ENCODE measurements around the gene C10orf120. TPM values are rescaled to one million over a fixed set of nuclear protein-coding genes. Genes with fewer than 3 reads are reported as not detected.

C10orf120 gene
- total RNA-seq (2021) (not detected in 2 replicates), Bru-seq, nascent RNA (not detected), BruChase-seq, experiment 1, labeled RNA remaining after a 2-hour chase (not detected), BruChase-seq, experiment 2, labeled RNA remaining after a 6-hour chase (not detected)
- long read RNA-seq, result 0 reads

- H3K9me3 ChIP-seq (ENCODE audit: low read depth, low read length, poor library complexity, severe bottlenecking), result no peaks in the 10 kb centered on the region
- DNase-seq (ENCODE audit: low spot score), result no peak
- no peaks in the 10 kb centered on the region for H3K4me1 ChIP-seq (ENCODE audit: insufficient read depth, low read length, poor library complexity, severe bottlenecking)
- peaks cover 12% of the 10 kb centered on the region for H3K27me3 ChIP-seq (replicated peaks; ENCODE audit: insufficient read depth, low read depth, low read length, poor library complexity)
- ChIA-PET POLR2A (ENCODE audit: low non-redundant PET) (no interaction called here), CTCF (no interaction called here)
- TF ChIP-seq EZH2 (IDR thresholded peaks at IDR 0.05; ENCODE audit: borderline replicate concordance, low read depth, low read length, poor library complexity, severe bottlenecking) (no peak), CTCF (conservative IDR thresholded peaks at IDR 0.05; ENCODE audit: low read depth, low read length) (no peak)
- H3K36me3 ChIP-seq (ENCODE audit: insufficient read depth, low read length, poor library complexity, severe bottlenecking), result no peaks in the 10 kb centered on the region
- no peak within 1 kb of the TSS for H3K4me3 ChIP-seq (ENCODE audit: low read depth, low read length, poor library complexity, severe bottlenecking)
- no peak within 1 kb of the TSS for H3K27ac ChIP-seq (ENCODE audit: low read depth, low read length, poor library complexity, severe bottlenecking)
- BruUV-seq (replicated peaks), result no TSS peak
- intact Hi-C loops (cut with micrococcal nuclease; ENCODE audit: unreplicated experiment), result loop anchor here (5.0 kb wide), 1 partner anchor 423 kb away; no protein-coding TSS in a partner anchor
Measured at GRCh38 chr10:122699796-122700455, at the start of gene C10orf120. Gene C10orf120 (minus strand): TSS chr10:122699846. CDS start chr10:122699790, 56 bp downstream.

- H3K36me3 ChIP-seq (ENCODE audit: insufficient read depth, low read length, poor library complexity, severe bottlenecking), result no peaks in the 10 kb centered on the region
- H3K9me3 ChIP-seq (ENCODE audit: low read depth, low read length, poor library complexity, severe bottlenecking), result no peaks in the 10 kb centered on the region
- no peak for DNase-seq (ENCODE audit: low spot score)
- peaks cover 45% of the 10 kb centered on the region for H3K27me3 ChIP-seq (replicated peaks; ENCODE audit: insufficient read depth, low read depth, low read length, poor library complexity)
- intact Hi-C loops (cut with micrococcal nuclease; ENCODE audit: unreplicated experiment), result no loop called here
- POLR2A ChIA-PET (ENCODE audit: low non-redundant PET), result no interaction called here
- H3K27ac ChIP-seq (ENCODE audit: low read depth, low read length, poor library complexity, severe bottlenecking), result no peak overlapping the region
- no peaks in the 10 kb centered on the region for H3K4me1 ChIP-seq (ENCODE audit: insufficient read depth, low read length, poor library complexity, severe bottlenecking)
- BruUV-seq (replicated peaks), result no TSS peak
- no peak overlapping the region for H3K4me3 ChIP-seq (ENCODE audit: low read depth, low read length, poor library complexity, severe bottlenecking)
- no peak for TF ChIP-seq CTCF (conservative IDR thresholded peaks at IDR 0.05; ENCODE audit: low read depth, low read length)
- TF ChIP-seq EZH2 (IDR thresholded peaks at IDR 0.05; ENCODE audit: borderline replicate concordance, low read depth, low read length, poor library complexity, severe bottlenecking), result no peak
- CTCF ChIA-PET, result no interaction called here
Measured at GRCh38 chr10:122748496-122748895, 48.9 kb upstream of the C10orf120 start.

GRCh38 chr10:122746408-122746807, 46.8 kb upstream of the C10orf120 start:
- BruUV-seq (replicated peaks), result no TSS peak
- TF ChIP-seq CTCF (conservative IDR thresholded peaks at IDR 0.05; ENCODE audit: low read depth, low read length) (no peak), EZH2 (IDR thresholded peaks at IDR 0.05; ENCODE audit: borderline replicate concordance, low read depth, low read length, poor library complexity, severe bottlenecking) (no peak)
- Histone ChIP-seq H3K27me3 (replicated peaks; ENCODE audit: insufficient read depth, low read depth, low read length, poor library complexity) (peaks cover 55% of the 10 kb centered on the region), H3K36me3 (ENCODE audit: insufficient read depth, low read length, poor library complexity, severe bottlenecking) (no peaks in the 10 kb centered on the region), H3K4me1 (ENCODE audit: insufficient read depth, low read length, poor library complexity, severe bottlenecking) (no peaks in the 10 kb centered on the region), H3K27ac (ENCODE audit: low read depth, low read length, poor library complexity, severe bottlenecking) (no peak overlapping the region), H3K9me3 (ENCODE audit: low read depth, low read length, poor library complexity, severe bottlenecking) (no peaks in the 10 kb centered on the region), H3K4me3 (ENCODE audit: low read depth, low read length, poor library complexity, severe bottlenecking) (no peak overlapping the region)
- intact Hi-C loops (cut with micrococcal nuclease; ENCODE audit: unreplicated experiment), result no loop called here
- no peak for DNase-seq (ENCODE audit: low spot score)
- ChIA-PET CTCF (no interaction called here), POLR2A (ENCODE audit: low non-redundant PET) (no interaction called here)
